OCI-M1 (cell line): ENCODE results near the gene OTOS.

Experiments
- DNase-seq: peaks from one replicate; lab custom pipeline; 2025; lab: John Stamatoyannopoulos, UW

The OTOS gene

DNA sequence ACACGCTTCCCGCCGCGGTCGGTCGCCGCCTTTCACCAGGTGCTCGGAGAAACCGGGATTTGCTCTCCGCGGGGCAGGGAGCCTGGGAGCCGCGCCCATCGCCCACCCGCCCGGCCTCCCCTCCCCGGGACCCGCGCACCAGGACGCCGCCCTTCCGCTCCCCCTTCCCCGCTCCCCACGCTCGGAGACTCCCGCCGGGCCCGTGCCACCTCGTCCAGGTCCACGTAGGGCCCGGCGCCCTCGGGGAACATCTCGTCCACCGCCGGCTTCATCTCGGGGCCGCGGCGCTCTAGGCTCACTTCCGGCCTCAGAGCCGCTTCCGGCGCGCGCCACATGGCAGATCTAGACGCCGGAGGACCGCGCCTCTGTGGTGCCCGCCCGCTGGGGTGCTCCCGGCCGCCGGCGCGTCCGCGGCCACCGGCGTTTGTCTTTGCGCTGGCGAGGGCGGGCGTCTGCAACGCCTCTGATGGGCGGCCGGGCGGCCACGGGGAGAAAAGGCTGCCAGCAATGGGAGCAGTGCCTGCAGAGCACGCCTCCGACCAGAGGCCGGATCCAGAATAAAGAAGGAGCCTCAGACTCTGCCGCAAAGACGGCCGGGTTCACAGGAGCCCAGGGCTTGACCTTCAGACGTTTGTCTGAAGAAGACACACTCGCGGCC lies 4.3 kb downstream of the OTOS start, which contains the start of gene COPS9:
Gene COPS9 (minus strand): TSS at position 293 of the 658 bp plus-strand sequence. CDS start 21 bp downstream, at position 272.
- DNase-seq: peak; percentile 88

DNA sequence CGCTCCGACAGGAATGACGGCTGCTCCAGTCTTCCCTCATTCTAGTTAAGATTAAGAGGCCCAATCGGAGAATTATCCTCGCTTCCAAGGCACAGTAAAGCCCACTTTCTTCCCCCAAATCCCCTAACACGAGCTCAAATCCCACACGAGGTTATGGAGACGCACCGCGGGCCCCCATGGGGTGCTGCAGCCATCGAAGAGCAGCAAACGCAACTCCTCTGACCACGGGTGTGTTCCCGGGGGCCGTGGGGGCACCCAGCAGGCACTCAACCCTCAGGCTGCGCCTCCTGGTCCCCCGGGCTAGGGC lies 4.8 kb downstream of the OTOS start:
- DNase-seq: no peak

DNA sequence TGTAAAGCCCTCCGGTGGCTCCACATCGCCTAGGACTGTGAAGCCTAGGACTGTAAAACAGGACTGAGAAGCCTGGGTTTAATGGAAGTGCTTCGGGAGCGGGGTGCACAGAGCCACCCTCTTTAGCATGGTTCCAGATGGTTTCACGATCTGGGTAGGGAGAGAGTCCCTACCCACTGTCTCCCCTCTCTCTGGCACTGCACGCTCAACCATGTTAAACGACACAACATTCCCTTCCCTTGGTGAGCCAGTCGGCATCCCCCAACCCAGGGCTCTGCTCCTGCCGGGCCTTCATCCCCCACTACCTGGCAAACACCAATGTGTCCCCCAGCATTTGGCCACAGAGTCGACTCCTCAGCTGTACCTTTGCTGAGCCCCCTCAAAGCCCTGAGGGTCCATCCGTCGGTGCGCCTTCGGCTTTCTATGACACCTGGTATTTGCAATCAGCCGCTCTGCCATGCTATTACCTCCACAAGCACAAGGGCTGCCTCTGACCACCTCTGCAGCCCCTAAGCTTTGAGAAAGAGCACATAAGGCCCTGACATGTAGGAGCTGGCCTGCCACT lies 5.4 kb downstream of the OTOS start:
- DNase-seq: no peak

DNA sequence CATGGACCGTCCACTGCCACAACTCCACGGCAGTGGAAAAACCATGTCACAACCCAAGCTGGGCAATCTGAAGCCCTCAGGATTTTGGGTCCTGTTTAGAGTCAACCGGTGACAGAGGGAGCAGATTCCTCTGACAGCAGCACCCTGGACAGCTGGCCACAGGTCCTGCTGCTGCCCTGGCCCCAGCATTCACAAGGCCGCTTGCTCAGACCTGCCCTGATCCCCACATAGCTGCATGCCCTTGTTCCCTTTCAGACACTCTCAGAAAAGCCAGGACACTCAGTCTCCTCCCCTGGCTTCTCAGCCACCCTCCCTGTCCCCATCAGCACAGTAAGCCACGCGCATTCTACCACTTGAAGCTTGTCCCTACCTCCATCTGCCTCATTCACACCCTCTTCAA lies 6.0 kb downstream of the OTOS start:
- DNase-seq: no peak

DNA sequence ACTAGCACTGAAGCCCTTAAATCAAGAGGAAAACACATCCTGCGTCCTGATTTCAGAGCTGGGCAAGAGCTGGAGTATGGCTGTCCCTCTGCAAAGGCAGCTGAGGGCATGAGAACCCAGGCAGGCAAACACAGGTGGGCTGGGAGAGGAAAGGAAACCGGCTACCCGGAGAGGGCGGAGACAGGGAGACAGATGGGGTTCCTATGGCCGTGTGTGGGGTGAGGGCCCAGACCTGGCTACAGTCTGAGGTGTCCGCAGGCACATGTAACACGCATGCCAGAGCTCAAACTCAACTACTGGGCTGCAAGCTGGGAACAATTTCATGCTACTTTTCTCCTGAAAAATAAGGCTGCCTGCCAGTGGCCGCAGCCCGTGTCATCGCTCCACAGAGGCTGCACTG lies 7.1 kb downstream of the OTOS start:
- no peak for DNase-seq

DNA sequence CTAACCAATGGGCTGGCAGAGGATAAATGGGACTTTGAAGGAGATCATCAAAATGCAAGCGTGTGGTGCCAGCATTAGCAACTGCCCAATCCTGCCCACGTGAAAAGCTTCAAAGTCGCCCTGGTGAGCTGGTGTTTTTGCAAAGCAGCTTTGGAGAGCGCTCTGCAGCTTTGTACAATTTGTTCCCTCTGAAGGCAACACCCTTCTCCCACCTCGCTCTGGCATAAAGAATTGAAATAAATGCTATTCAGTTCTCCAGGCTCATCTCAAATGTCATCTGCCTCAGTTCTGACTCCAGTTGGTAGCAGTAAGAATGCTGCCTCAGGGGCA lies 7.8 kb downstream of the OTOS start:
- DNase-seq: no peak

DNA sequence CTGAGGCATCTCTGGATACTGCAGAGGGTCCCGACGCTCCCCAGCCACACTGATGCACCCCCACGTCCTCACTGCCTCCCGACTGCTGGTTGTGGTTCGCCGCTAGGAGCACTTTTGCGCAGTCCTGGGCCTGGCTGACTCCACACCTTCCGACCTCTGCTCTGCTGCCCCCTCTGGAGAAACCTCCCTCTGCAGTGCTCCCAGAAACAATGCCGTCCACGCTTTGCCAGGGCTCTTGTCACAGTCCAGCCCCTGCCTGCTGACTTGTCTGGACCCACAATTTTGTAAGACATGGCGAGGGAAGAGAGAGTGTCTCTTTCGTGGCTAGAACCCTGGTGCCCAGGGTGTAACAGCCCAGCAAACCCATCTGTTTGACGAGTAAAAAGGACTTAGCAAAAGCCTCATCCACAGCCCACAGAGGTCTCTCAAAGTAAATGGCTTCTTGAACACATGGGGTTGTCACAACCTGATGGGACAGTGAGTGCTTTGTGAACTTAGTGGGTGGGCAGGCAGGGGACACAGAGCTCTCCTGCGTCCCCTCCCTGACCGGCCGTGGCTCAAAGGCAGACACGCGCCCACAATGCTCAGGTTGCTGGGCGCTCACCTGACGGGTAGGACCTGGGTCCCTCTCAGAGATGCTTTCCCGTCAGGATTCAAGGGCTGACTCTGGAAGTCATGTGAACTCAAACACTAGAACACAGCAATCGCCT lies 8.4 kb downstream of the OTOS start:
- DNase-seq: no peak

DNA sequence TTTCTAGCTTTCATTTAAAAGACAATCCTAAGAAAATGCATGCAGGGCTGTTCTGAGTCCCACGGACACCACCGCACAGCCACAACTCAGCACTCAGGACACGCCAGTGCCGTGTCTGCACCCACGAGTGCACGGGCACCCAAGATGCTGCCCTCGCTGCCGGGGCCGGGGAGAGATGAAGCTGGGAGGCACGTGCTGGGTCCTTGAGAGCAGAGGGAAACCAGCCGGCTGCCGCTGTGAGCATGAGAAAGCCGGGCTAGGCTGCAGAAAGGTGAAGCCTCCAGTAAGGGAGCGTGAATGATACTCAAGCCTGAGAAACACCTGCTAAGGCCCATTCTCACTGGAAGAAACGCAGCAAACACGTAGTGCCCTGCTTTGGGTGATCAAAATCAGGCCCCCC lies 9.2 kb downstream of the OTOS start:
- DNase-seq: no peak

DNA sequence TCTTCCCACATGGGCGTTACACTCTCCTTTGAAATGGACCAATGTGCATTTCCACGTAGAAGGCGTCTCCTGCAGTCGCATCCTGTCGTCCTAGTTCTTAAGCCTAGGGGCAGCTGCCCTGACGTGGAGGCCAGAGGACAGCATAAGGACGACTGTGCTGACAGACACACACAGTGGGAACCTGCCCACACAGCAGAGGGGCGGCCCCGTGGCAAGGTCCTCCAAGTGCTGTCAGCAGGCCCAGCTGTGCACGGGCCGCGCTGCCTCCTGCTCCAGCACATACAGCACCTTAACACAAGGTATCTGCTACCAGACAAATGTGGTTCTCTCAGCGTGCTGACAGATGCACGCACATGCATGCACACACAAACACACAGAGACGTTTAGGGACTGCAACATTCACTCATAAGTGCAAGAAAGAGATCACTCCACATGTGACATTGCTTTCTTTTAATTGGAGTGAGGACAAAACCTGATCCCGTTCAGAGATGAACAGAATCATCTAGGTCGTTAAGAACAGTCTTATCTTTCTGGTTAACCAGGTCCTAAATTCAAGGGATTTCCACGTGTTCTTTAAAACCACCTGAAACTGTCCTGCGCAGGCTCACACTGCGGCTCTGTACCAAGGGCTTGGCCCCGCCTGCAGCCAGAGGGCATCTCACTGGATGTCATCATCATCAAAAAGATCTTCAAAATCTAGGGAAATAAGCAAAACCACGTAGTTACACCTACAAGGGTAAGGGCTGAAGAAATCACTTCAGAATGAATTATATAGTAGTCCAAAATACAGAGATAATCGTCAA lies 9.9 kb downstream of the OTOS start:
- DNase-seq: no peak

DNA sequence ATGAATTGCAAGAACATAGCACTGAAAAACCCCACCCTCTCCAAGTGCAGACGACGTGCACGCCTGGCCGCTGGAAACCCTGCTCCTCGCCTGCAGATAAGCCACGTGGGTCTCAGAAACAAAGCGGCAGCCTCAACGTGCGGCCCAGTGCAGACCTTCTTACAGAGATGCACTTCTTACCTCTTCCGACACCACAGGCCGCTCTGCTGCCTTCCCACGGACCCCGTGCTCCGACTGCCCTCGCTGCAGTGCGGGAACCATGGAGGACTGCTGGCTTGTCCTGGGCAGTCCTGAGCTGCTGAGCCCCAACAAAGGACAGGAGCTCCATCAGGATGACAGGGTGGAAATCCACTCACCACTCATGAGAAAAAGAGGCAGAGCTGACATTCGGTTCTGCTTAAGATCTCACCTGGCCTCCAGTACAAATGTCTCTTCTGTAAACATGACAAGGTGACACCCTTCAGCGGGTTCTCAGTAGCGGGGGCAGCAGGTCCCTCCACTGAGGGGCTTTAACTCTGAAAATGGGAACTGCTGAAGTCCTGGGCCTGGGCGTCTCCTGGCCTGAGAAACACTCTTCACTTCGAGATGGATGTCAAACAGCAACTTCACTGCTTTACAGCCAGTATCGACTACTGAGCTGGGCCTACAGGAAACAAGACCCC lies 10.6 kb downstream of the OTOS start:
- no peak for DNase-seq

DNA sequence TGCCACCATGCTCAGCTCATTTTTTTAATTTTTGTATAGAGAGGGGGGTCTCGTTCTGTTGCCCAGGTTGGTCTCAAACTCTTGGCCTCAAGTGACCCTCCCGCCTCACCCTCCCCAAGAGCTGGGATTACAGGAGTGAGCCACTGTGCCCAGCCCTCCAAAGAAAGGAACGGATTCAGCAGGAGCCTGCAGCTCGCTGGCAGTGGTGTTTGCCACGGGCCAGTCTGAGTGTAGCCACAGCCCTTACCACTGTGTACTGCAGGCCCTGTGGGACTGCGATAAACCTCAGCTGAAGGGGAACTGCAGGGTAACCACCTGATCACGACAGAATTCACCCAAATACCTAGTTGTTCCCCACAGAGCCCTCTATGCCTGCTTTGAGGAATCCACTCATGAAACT lies 11.1 kb downstream of the OTOS start:
- no peak for DNase-seq

DNA sequence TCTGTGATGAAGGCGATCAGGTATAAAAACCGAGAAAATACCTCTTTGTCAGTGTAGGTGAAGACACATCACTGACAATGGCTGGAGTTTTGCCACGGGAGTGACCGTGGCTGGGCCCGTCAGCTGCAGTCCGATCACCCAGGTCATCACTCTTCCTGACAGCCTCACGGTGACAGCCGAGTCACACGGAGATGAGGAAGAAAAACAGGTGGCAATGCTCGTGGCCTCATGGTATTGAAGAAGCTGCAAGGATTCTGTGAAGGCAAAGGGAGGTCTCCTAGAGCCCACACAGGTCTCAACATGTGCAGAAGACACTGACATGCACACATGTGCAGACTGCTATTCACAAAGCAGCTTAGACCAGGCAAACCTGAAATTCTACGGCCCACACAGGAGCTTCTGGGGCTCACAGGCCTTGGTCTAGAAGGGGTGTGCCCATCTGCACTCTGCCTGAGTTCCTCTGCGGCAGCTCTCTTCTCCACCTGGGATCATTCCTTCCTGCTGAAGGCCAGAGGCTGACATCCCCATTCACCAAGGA lies 11.8 kb downstream of the OTOS start:
- DNase-seq: no peak

DNA sequence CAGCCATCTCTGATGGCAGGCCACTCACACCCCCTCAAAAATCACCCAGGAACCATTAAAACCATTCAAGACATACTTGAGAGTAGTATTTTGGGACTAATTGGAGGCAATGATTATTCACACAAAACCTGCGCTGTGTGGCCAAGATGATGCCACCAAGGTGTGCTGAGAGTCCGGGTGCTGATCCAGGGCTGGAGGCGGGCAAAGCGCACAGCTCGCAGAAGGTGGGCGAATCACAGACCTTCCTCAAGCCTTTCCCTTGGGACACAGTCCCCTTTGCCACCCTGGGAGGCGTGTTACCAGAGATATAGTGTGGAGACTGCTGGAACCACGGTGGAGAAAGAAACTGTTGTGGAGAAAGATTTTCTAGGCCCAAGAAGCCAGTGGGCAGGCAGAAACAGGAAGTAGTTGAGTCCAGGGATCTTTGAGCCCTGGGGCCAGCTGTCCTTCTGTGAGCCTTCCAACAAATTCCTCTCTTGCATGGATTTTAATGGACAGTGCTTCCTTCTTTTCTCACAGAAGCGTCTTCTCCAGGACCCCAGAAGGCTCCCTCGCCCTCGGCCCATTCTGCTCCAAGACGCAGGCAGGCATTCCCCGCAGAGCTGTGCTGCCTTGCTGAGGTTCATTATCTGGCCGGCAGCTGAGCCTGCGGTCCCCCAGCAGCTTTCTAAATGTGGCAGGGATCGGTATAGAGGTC lies 12.4 kb downstream of the OTOS start:
- DNase-seq: no peak

DNA sequence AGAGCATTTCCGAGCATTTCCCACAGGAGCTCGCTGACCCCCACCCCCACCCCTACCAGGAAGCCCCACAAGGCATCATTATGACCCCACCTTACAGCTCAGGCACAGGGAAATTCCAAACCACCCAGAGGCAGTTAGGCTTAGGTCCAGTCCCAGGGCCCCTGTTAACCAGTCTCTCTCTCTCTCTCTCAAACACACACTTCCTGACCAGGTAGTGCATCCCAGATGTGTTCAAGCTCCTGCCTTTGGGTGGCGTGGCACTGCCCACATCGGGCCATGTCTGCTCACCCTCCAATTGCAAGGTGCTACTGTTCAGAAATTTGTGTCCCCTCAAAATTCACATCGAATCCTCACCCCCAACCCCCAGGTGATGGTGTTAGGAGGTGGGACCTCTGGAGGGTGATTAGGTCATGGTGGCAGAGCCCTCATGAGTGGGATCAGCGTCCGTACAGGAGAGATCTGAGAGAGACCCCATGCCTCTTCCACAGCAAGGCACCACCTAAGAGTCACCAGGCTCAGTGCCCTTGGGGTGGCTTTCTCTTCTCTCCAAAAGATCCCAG lies 13.2 kb downstream of the OTOS start:
- no peak for DNase-seq

DNA sequence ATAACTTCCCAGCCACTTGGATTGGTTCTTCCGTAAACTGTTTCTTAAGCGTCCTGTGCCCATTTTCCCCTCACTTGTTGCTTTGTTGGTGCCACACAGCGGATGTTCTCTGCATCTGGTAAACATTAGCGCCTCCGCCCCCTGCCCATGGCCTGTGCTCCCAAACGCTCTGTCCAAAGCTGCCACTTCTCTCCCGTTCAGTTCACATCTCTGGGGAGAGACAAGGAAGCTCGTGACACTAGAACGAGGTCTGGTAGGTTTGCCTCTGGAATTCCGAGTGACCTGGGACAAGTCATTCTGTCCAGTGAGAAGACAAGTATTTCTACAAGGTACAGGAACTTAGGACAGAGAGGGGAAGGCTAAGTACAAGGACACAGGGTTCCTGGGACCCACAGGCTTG lies 13.7 kb downstream of the OTOS start:
- no peak for DNase-seq

DNA sequence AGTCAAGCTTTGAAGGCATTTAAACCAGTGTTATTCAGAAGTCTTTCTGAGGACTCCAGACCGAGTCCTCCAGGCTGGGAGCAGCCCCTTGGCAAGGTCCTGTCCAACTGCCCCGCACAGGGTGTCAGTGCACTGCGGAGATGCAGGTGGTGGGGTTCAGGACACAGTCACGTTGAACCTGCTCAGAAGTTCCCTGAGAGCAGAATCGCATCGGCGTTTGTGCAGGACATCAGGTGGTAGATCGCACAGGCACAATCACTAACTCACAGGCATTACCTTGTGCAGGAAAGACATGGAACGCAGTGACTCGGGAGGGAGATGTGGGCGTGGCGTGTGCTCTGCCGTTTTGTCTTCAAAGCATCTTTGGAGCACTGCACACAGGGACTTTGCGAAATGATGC lies 14.7 kb downstream of the OTOS start:
- DNase-seq: no peak

DNA sequence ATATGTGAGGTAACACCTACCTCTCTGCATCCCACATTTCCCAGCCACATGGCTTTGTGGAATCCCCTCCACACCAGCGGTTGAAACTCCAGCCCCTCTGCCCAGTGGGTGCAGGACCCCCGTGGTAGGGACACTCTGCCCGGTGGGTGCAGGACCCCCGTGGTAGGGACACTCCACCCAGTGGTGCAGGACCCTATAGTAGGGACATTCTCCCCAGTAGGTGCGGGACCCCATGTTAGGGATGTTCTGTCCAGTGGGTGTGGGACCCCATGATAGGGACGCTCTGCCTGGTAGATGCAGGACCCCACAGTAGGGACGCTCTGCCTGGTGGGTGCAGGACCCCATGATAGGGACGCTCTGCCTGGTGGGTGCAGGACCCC lies 15.8 kb downstream of the OTOS start:
- DNase-seq: no peak

DNA sequence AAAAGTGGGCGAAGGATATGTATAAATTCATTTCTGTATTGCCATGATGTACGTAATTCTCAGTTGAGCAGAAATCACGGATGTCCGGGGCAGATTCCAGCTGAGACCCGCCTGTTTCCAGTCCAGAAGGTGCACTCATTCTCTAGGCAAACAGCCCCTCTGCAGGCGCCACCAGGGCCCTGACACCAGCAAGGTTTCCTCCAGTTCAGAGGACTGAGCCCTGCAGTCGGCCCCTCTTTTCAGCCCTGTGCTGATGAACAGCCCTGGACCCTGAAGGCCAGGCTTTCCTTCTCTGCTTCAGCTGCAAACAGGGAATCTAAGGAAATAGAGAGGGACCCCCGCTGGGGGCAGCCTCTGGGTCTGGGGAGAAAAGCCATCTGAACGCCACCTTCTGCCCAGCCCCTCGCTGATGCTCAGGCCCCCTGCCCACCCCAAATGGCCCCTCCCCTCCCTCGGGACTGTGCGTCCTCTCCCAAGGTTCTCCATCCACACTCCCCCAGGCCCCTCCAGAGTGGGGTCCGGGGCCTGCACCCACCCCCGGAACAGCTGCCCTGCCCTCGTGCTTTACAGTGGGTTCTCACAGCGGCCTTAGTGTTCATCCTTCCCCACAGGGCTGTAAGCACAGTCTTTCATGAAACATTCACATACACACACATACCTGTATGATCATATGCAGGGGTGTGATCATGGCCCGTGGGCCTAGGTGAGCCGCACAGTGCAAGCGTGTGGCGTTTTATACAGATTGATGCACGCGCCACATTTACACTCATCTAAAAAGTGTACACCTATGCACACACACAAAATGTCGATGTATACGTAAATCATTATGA lies 16.4 kb downstream of the OTOS start:
- DNase-seq: no peak

DNA sequence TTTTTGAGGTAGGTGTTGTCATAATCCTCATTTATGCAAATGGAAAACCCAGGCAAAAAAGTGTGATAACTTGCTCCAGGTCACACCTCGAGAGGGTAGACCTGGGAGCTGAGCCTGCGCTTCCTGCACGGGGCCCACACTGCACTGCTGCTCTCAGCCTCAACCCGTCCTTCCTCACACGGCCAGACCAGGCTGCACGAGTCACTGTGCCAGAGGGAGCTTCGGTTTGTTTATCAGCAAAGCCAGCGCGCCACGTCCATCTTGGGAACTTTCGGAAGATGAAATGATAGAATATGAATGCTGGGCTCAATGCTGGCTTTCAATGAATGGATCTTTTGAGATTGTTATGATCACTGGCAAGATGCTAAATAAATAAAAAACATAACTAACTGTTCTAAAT lies 18.8 kb downstream of the OTOS start:
- DNase-seq: no peak

DNA sequence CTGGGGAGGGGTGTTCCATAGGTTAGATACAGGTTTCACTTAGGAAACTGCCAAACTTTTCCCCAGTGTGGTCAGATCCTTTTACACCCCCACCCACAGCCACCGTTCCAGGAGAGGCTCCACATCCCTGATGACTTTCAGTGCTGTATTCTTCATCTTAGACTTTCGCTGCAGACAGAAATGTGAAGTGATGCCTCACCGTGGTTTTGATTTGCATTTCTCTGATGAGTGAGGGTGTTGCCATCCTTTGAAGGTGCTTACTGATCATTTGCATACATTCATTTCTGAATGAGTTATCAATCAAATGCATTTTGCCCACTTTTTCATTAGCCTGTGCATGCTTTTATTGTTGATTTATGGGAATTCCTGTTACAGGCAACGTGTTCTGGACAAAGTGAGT lies 19.3 kb downstream of the OTOS start:
- DNase-seq: no peak
